C4-2B (cell line): ENCODE data around the gene MCF2L2.
"Not testable (repeated sequence)": the region's sequence is repeated elsewhere in the genome, so short reads cannot be mapped to it uniquely, and the experiment has no call there.

ENCODE experiments used
- H3K27ac ChIP-seq: fragments of 450-650 bp; 2 replicates; pipeline ENCODE4 v1.5.1; 2017
- ZFX ChIP-seq: fragments of 450-650 bp; IDR thresholded peaks from 2 replicates; pipeline ENCODE4 v1.6.1; 2017
- TF ChIP-seq, protein P1 (sequence below): fragments of 450-650 bp; conservative IDR thresholded peaks from 2 replicates; pipeline ENCODE4 v1.5.1; 2017; ENCODE audit warnings: mild to moderate bottlenecking

The MCF2L2 gene, protein sequence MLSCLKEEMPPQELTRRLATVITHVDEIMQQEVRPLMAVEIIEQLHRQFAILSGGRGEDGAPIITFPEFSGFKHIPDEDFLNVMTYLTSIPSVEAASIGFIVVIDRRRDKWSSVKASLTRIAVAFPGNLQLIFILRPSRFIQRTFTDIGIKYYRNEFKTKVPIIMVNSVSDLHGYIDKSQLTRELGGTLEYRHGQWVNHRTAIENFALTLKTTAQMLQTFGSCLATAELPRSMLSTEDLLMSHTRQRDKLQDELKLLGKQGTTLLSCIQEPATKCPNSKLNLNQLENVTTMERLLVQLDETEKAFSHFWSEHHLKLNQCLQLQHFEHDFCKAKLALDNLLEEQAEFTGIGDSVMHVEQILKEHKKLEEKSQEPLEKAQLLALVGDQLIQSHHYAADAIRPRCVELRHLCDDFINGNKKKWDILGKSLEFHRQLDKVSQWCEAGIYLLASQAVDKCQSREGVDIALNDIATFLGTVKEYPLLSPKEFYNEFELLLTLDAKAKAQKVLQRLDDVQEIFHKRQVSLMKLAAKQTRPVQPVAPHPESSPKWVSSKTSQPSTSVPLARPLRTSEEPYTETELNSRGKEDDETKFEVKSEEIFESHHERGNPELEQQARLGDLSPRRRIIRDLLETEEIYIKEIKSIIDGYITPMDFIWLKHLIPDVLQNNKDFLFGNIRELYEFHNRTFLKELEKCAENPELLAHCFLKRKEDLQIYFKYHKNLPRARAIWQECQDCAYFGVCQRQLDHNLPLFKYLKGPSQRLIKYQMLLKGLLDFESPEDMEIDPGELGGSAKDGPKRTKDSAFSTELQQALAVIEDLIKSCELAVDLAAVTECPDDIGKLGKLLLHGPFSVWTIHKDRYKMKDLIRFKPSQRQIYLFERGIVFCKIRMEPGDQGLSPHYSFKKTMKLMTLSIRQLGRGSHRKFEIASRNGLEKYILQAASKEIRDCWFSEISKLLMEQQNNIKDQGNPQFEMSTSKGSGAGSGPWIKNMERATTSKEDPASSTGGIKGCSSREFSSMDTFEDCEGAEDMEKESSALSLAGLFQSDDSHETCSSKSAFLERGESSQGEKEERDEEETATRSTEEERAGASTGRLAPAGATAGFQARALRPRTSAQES

GRCh38 chr3:183428447-183429211 is at the start of gene MCF2L2:
MCF2L2 (minus strand) TSS chr3:183428619; CDS start chr3:183427977, 642 bp downstream.
- TF ChIP-seq ZFX: no peak
- TF ChIP-seq, protein P1, sequence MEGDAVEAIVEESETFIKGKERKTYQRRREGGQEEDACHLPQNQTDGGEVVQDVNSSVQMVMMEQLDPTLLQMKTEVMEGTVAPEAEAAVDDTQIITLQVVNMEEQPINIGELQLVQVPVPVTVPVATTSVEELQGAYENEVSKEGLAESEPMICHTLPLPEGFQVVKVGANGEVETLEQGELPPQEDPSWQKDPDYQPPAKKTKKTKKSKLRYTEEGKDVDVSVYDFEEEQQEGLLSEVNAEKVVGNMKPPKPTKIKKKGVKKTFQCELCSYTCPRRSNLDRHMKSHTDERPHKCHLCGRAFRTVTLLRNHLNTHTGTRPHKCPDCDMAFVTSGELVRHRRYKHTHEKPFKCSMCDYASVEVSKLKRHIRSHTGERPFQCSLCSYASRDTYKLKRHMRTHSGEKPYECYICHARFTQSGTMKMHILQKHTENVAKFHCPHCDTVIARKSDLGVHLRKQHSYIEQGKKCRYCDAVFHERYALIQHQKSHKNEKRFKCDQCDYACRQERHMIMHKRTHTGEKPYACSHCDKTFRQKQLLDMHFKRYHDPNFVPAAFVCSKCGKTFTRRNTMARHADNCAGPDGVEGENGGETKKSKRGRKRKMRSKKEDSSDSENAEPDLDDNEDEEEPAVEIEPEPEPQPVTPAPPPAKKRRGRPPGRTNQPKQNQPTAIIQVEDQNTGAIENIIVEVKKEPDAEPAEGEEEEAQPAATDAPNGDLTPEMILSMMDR: no peak
- H3K27ac ChIP-seq: no peak within 1 kb of the TSS; the same call in 1 of the 2 replicates

GRCh38 chr3:183477801-183478456 is 49.5 kb upstream of the MCF2L2 start:
- H3K27ac ChIP-seq: no peak overlapping the region
- TF ChIP-seq, protein P1: no peak
- no peak for TF ChIP-seq ZFX

DNA sequence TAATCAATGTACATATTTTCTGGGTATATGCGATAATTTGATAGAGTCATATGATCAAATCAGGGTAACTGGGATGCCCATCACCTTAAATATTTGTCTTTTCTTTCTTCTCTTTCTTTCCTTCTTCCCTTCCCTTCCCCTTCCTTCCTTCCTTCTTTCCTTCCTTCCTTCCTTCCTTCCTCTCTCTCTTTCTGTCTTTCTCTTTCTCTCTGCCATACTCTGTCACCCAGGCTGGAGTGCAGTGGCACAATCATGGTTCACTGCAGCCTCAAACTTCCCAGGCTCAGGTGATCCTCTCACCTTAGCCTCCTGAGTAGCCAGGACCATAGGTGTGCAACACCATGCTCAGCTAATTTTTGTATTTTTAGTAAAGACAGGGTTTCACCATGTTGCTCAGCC is 47.3 kb upstream of the MCF2L2 start:
- H3K27ac ChIP-seq: not testable (repeated sequence)

GRCh38 chr3:183475016-183475763 is 46.8 kb upstream of the MCF2L2 start:
- TF ChIP-seq, protein P1: no peak
- no peak for TF ChIP-seq ZFX
- no peak overlapping the region for H3K27ac ChIP-seq

DNA sequence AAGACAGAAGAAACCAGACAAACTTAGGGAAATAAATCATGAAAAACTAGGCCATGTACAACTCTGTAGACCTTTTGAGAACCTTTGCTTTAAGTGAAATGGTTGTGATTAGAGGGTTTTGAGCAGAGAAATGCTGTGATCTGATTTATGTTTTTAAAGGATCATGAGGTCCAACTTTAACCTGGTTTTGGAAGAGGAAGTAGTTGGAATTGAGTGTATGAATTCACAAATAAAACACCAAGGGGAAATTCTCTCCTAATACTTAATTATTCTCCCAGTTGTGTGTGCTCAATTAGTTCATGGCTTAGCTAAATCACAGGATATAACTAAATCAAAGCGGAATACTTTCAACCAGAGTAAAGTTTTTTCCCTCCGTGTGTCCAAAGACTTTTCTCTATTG is 45.5 kb upstream of the MCF2L2 start:
- no peak overlapping the region for H3K27ac ChIP-seq
- TF ChIP-seq, protein P1: no peak
- TF ChIP-seq ZFX: no peak

DNA sequence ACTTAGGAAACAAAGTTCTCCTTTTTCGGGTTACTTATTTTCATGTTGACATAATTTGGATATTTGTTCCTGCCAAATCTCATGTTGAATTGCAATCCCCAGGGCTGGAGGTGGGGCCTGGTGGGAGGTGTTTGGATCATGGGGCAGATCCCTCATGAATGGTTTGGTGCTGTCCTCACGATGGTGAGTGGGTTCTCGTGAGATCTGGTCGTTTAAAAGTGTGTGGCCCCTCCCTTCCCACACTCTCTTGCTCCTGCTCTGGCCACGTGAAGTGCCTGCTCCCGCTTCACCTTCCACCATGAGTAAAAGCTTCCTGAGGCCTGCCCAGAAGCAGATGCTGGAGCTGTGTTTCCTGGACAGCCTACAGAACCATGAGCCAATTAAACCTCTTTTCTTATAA is 43.7 kb upstream of the MCF2L2 start:
- no peak overlapping the region for H3K27ac ChIP-seq
- TF ChIP-seq, protein P1: no peak
- TF ChIP-seq ZFX: no peak
